Chondrocyte (in vitro differentiated cells): ENCODE results near the gene TMEM132D. TPM values are rescaled to one million over a fixed set of nuclear protein-coding genes. Genes with fewer than 3 reads are reported as not detected.

ENCODE experiments used
- DNase-seq: peaks from one replicate; pipeline ENCODE4 v3.0.0; 2021; ENCODE audit warnings: mixed read lengths, low spot score
- H3K27ac Mint-ChIP-seq: one replicate; pipeline ENCODE4 v1.8.0; 2021; ENCODE audit warnings: mild to moderate bottlenecking, moderate library complexity, mixed read lengths; ENCODE audit not compliant: unreplicated experiment
- H3K27me3 Mint-ChIP-seq: 2 replicates; pipeline ENCODE4 v1.8.0; 2021; ENCODE audit warnings: low read depth, mixed read lengths
- H3K36me3 Mint-ChIP-seq: 2 replicates; pipeline ENCODE4 v1.8.0; 2021; ENCODE audit warnings: low read depth, mixed read lengths
- H3K4me1 Mint-ChIP-seq: 2 replicates; pipeline ENCODE4 v1.8.0; 2021; ENCODE audit warnings: low read depth, mild to moderate bottlenecking, mixed read lengths
- H3K4me3 Mint-ChIP-seq: one replicate; pipeline ENCODE4 v1.8.0; 2021; ENCODE audit warnings: mild to moderate bottlenecking, moderate library complexity, mixed read lengths; ENCODE audit not compliant: unreplicated experiment
- H3K9me3 Mint-ChIP-seq: 2 replicates; pipeline ENCODE4 v1.8.0; 2021; ENCODE audit warnings: low read depth, mixed read lengths
- total RNA-seq: library from RNA; stranded (reverse); gene quantifications from 3 replicates; pipeline ENCODE4 v1.2.1, GENCODE V29; 2021
- TF ChIP-seq, protein P1 (sequence below): fragments of 200-600 bp; sonication (generic); IDR thresholded peaks from 2 replicates; pipeline ENCODE4 v1.5.0; 2021; ENCODE audit warnings: antibody characterized with exemption, mild to moderate bottlenecking, moderate library complexity

Gene TMEM132D
- total RNA-seq, 1 donor from 2014 or later = 3.1 TPM

DNA sequence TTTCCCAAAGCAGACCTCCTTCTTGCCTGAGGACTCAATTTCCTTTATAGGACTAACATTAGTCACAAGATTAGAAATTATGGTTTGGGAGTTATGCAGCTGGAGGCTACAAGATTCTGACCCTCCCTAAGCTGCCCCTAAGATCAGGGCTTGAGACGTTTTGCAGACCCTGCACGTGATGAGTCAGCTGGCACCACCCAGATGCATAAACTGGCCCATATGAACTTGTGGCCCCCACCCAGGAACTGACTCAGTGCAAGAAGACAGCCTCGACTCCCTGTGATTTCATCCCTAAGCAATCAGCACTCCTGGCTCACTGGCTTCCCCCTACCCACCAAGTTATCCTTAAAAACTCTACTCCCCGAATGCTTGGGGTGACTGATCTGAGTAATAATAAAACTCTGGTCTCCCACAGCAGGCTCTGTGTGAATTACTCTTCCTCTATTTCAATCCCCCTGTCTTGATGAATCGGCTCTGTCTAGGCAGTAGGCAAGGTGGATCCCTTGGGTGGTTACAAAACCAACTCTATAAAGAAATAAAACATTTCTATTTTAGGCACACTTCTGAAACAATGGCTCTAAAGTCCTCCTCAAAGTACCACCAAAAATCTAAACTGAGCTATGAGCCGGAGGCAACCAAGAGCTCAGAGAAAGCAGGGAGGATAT, 233.4 kb downstream of the TMEM132D start:
- Mint-ChIP-seq H3K9me3 (peaks cover 7% of the 10 kb centered on the region), H3K36me3 (no peaks in the 10 kb centered on the region), H3K4me1 (peaks cover 8% of the 10 kb centered on the region), H3K27me3 (no peaks in the 10 kb centered on the region), H3K4me3 (no peak overlapping the region), H3K27ac (no peak overlapping the region)
- TF ChIP-seq, protein P1, sequence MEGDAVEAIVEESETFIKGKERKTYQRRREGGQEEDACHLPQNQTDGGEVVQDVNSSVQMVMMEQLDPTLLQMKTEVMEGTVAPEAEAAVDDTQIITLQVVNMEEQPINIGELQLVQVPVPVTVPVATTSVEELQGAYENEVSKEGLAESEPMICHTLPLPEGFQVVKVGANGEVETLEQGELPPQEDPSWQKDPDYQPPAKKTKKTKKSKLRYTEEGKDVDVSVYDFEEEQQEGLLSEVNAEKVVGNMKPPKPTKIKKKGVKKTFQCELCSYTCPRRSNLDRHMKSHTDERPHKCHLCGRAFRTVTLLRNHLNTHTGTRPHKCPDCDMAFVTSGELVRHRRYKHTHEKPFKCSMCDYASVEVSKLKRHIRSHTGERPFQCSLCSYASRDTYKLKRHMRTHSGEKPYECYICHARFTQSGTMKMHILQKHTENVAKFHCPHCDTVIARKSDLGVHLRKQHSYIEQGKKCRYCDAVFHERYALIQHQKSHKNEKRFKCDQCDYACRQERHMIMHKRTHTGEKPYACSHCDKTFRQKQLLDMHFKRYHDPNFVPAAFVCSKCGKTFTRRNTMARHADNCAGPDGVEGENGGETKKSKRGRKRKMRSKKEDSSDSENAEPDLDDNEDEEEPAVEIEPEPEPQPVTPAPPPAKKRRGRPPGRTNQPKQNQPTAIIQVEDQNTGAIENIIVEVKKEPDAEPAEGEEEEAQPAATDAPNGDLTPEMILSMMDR = no peak
- no peak for DNase-seq

DNA sequence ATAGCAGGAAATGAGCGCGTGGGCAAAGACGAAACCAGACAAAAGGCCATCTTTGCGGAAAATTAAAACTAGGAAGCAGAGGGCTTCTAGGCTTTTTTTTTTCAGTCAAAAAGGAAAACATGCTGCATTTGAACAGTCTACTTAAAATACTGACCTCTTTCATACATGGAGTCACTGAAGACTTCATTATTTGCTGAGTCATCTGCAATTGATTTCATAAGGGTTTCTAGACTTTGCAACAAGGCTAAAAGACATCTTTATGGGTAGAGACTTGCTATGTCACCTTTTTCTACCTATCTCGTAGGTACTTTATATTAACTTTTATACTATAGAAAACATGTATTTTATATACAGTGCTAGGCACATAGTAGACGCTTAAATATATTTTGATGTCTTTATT, 238.4 kb downstream of the TMEM132D start:
- no peaks in the 10 kb centered on the region for H3K36me3 Mint-ChIP-seq
- TF ChIP-seq, protein P1 = no peak
- no peak overlapping the region for H3K27ac Mint-ChIP-seq
- H3K27me3 Mint-ChIP-seq = no peaks in the 10 kb centered on the region
- peaks cover 5% of the 10 kb centered on the region for H3K4me1 Mint-ChIP-seq
- no peak for DNase-seq
- H3K9me3 Mint-ChIP-seq = peaks cover 14% of the 10 kb centered on the region
- H3K4me3 Mint-ChIP-seq = no peak overlapping the region

DNA sequence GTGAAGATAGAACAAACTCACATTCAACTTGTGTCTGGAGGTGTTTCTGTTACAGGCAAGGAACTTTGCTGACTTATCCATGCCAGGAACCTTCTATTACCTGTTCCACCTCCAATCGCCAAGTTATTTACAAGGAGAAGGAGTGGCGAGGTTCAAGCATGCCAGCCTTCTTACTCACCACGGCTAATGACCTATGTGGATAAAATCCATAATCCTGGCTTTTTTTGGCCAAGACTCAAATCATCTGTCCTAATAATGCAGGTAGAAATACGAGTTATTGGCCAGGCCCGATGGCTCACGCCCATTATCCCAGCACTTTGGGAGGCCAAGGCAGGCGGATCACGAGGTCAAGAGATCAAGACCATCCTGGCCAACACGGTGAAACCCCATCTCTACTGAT, 241.6 kb downstream of the TMEM132D start:
- Mint-ChIP-seq H3K4me1 (no peaks in the 10 kb centered on the region), H3K36me3 (no peaks in the 10 kb centered on the region), H3K4me3 (no peak overlapping the region), H3K9me3 (peaks cover 7% of the 10 kb centered on the region), H3K27me3 (no peaks in the 10 kb centered on the region), H3K27ac (no peak overlapping the region)
- DNase-seq = no peak
- TF ChIP-seq, protein P1 = no peak

DNA sequence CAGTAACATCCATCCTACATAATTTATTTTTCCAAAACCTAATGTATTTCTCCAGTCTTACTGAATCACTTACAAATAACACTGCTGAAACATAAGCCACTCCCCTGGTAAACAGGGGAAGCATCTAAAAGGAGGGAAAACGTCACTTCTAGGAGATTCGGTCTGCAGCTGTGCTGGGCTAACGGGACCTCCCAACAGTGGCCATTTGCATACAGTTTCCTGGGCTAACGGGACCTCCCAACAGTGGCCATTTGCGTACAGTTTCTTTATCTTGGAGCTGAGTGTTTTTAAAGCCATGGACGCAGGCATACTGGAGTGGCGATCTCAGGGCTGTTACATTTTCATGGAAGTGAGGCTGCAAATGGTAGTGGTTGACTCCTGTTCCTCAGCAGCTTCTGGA, 242.9 kb downstream of the TMEM132D start:
- peaks cover 7% of the 10 kb centered on the region for H3K9me3 Mint-ChIP-seq
- no peaks in the 10 kb centered on the region for H3K27me3 Mint-ChIP-seq
- H3K4me3 Mint-ChIP-seq = no peak overlapping the region
- DNase-seq = no peak
- no peaks in the 10 kb centered on the region for H3K36me3 Mint-ChIP-seq
- H3K27ac Mint-ChIP-seq = no peak overlapping the region
- no peaks in the 10 kb centered on the region for H3K4me1 Mint-ChIP-seq
- TF ChIP-seq, protein P1 = no peak

DNA sequence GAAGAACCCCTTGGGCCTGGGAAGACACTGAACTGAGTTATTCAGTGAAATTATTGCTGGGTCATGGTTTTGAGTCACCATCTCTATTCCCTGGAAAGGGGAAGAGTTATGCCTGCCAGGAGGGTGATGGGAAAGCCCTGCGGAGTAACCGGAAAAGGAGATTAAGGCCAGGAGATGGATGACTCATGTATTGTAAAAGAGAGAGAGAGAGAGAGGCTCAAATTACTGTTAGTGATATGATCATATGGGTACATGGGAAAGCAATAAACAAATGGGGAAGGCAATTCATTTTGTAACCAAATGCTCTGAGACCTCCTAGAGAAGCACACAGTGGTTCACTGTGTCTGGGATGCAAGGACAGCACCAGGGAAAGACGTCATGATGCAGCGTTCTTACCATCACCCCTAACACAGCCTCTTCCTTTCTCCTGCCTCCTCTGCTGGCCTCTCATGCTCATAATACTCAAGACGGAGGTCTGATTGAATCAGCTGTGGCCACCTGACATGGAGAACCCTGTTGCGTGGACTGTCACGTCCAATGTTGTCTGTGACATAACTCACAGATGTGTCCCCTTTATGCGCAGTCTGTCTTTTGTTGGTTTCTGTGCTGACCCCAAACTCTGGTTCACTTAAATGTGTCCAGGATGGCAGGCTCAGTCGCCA, 243.7 kb downstream of the TMEM132D start:
- no peak for DNase-seq
- Mint-ChIP-seq H3K4me1 (no peaks in the 10 kb centered on the region), H3K27me3 (no peaks in the 10 kb centered on the region), H3K4me3 (no peak overlapping the region), H3K9me3 (peaks cover 7% of the 10 kb centered on the region), H3K36me3 (no peaks in the 10 kb centered on the region), H3K27ac (no peak overlapping the region)
- TF ChIP-seq, protein P1 = no peak
